Ishikawa (cell line): ENCODE measurements around the gene DAB1.

Experiments used
- CEBPB ChIP-seq: IDR thresholded peaks from 2 replicates; pipeline ENCODE4 v1.6.1; 2012
- CREB1 ChIP-seq: IDR thresholded peaks from 2 replicates; pipeline ENCODE4 v1.6.1; 2012; ENCODE audit warnings: low read depth
- EGR1 ChIP-seq: IDR thresholded peaks from 2 replicates; pipeline ENCODE4 v1.6.1; 2012
- EP300 ChIP-seq: IDR thresholded peaks from 2 replicates; pipeline ENCODE4 v1.6.1; 2012; ENCODE audit warnings: borderline replicate concordance
- FOXM1 ChIP-seq: IDR thresholded peaks from 2 replicates; pipeline ENCODE4 v1.6.1; 2012; ENCODE audit warnings: low read depth, borderline replicate concordance
- MAX ChIP-seq: IDR thresholded peaks from 2 replicates; pipeline ENCODE4 v1.6.1; 2012
- NFIC ChIP-seq: IDR thresholded peaks from 2 replicates; pipeline ENCODE4 v1.6.1; 2012
- RAD21 ChIP-seq: IDR thresholded peaks from 2 replicates; pipeline ENCODE4 v1.6.1; 2012; ENCODE audit warnings: low read depth
- REST ChIP-seq: IDR thresholded peaks from 2 replicates; pipeline ENCODE4 v1.6.1; 2012; ENCODE audit warnings: low read depth, mild to moderate bottlenecking
- TAF1 ChIP-seq: IDR thresholded peaks from 2 replicates; pipeline ENCODE4 v1.6.1; 2012; ENCODE audit warnings: low read depth, mild to moderate bottlenecking
- TCF12 ChIP-seq: IDR thresholded peaks from 2 replicates; pipeline ENCODE4 v1.6.1; 2012; ENCODE audit warnings: low read depth
- TEAD4 ChIP-seq: IDR thresholded peaks from 2 replicates; pipeline ENCODE4 v1.6.1; 2012
- USF1 ChIP-seq: IDR thresholded peaks from 2 replicates; pipeline ENCODE4 v1.6.1; 2012
- YY1 ChIP-seq: IDR thresholded peaks from 2 replicates; pipeline ENCODE4 v1.6.1; 2012; ENCODE audit warnings: low read depth
- ZBTB7A ChIP-seq: IDR thresholded peaks from 2 replicates; pipeline ENCODE4 v1.6.1; 2012; ENCODE audit warnings: low read depth

The DAB1 gene

GRCh38 chr1:57424231-57425027 lies 569 bp upstream of the DAB1 start:
- TF ChIP-seq ZBTB7A (0 out of 2 replicates have a peak, but pooled peaks have one; percentile 36), EP300 (no peak)

- TF ChIP-seq REST, result no peak
- TF ChIP-seq MAX, result no peak
- TF ChIP-seq TEAD4, result no peak
- no peak for TF ChIP-seq TCF12
- no peak for TF ChIP-seq TAF1
- no peak for TF ChIP-seq EP300
- no peak for TF ChIP-seq FOXM1
- TF ChIP-seq NFIC, result no peak
These were observed 665 bp downstream of the DAB1 start for GRCh38 chr1:57423135-57423655.

- no peak for TF ChIP-seq EGR1
- no peak for TF ChIP-seq CEBPB
- TF ChIP-seq MAX, result no peak
These were observed 1.4 kb downstream of the DAB1 start for GRCh38 chr1:57422271-57423134.

GRCh38 chr1:57421806-57422205 lies 2.1 kb downstream of the DAB1 start:
- TF ChIP-seq FOXM1 (no peak), TAF1 (no peak), CREB1 (no peak), CEBPB (no peak), REST (no peak)

GRCh38 chr1:57420981-57421785 lies 2.7 kb downstream of the DAB1 start:
- no peak for TF ChIP-seq EGR1

- no peak for TF ChIP-seq MAX
- no peak for TF ChIP-seq CEBPB
- no peak for TF ChIP-seq FOXM1
- TF ChIP-seq REST, result no peak
- no peak for TF ChIP-seq NFIC
- TF ChIP-seq EGR1, result no peak
- TF ChIP-seq TAF1, result no peak
- no peak for TF ChIP-seq EP300
- TF ChIP-seq YY1, result no peak
- no peak for TF ChIP-seq RAD21
- TF ChIP-seq USF1, result no peak
- no peak for TF ChIP-seq CREB1
- TF ChIP-seq TEAD4, result no peak
- TF ChIP-seq TCF12, result no peak
- TF ChIP-seq ZBTB7A, result no peak
These were observed 4.9 kb downstream of the DAB1 start for GRCh38 chr1:57418971-57419370.
